GM18867 (cell line): Measurements from ENCODE around the gene ERO1B.
"Not testable (repeated sequence)": the region's sequence is repeated elsewhere in the genome, so short reads cannot be mapped to it uniquely, and the experiment has no call there.

Source experiments
- ATAC-seq: cut with Tn5 transposase; IDR thresholded peaks from one replicate; pipeline ENCODE4 v1.9.1; 2021; ENCODE audit warnings: mild to moderate bottlenecking, moderate library complexity; ENCODE audit not compliant: unreplicated experiment

ERO1B gene

GRCh38 chr1:236281654-236282424 lies at the start of gene ERO1B:
TSS of gene ERO1B (minus strand) at chr1:236281958. CDS start at chr1:236281783, 175 bp downstream.
- peak; percentile 87 for ATAC-seq

GRCh38 chr1:236331412-236331811 lies 49.7 kb upstream of the ERO1B start:
- ATAC-seq, result not testable (repeated sequence)

GRCh38 chr1:236326432-236326831 lies 44.7 kb upstream of the ERO1B start:
- no peak for ATAC-seq

GRCh38 chr1:236325567-236325966 lies 43.8 kb upstream of the ERO1B start:
- no peak for ATAC-seq

GRCh38 chr1:236323819-236324411 lies 42.2 kb upstream of the ERO1B start:
- no peak for ATAC-seq

- ATAC-seq, result no peak
Measured at GRCh38 chr1:236322566-236323409, 41.0 kb upstream of the ERO1B start.

- ATAC-seq, result no peak
Measured at GRCh38 chr1:236321101-236321500, 39.3 kb upstream of the ERO1B start.

- ATAC-seq, result no peak
Measured at GRCh38 chr1:236320671-236321070, 38.9 kb upstream of the ERO1B start.

- ATAC-seq, result no peak
Measured at GRCh38 chr1:236320214-236320613, 38.5 kb upstream of the ERO1B start.

- no peak for ATAC-seq
Measured at GRCh38 chr1:236316437-236316836, 34.7 kb upstream of the ERO1B start.

GRCh38 chr1:236315518-236315917 lies 33.8 kb upstream of the ERO1B start:
- no peak for ATAC-seq

GRCh38 chr1:236315092-236315491 lies 33.3 kb upstream of the ERO1B start:
- ATAC-seq, result no peak

GRCh38 chr1:236314050-236314449 lies 32.3 kb upstream of the ERO1B start:
- ATAC-seq, result not testable (repeated sequence)

- no peak for ATAC-seq
Measured at GRCh38 chr1:236313427-236313826, 31.7 kb upstream of the ERO1B start.

GRCh38 chr1:236311040-236311439 lies 29.3 kb upstream of the ERO1B start:
- no peak for ATAC-seq

- no peak for ATAC-seq
Measured at GRCh38 chr1:236308827-236309226, 27.1 kb upstream of the ERO1B start.

GRCh38 chr1:236307435-236307834 lies 25.7 kb upstream of the ERO1B start:
- no peak for ATAC-seq

- ATAC-seq, result no peak
Measured at GRCh38 chr1:236304682-236305081, 22.9 kb upstream of the ERO1B start.

- ATAC-seq, result peak; percentile 62
Measured at GRCh38 chr1:236303675-236304074, 21.9 kb upstream of the ERO1B start.

GRCh38 chr1:236302941-236303340 lies 21.2 kb upstream of the ERO1B start:
- no peak for ATAC-seq

- no peak for ATAC-seq
Measured at GRCh38 chr1:236301958-236302335, 20.2 kb upstream of the ERO1B start.
